ENCODE results near the gene ADD1.

ADD1 gene

GRCh38 chr4:2839060-2839459 is 4.6 kb upstream of the ADD1 start:
- no peak for TF ChIP-seq CTCF (IDR thresholded peaks at IDR 0.05)
- no peak for DNase-seq (ENCODE audit: low spot score)
- Histone ChIP-seq H3K4me3 (no peak overlapping the region), H3K27ac (no peak overlapping the region)

- Histone ChIP-seq H3K27ac (peak overlapping the region; percentile 89 to 96), H3K4me3 (peak overlapping the region; percentile 90)
- DNase-seq (ENCODE audit: low spot score), result peak; percentile 77
- no peak for TF ChIP-seq CTCF (IDR thresholded peaks at IDR 0.05)
These were observed 869 bp upstream of the ADD1 start for GRCh38 chr4:2842687-2843262.

- DNase-seq (ENCODE audit: low spot score), result peak; percentile 77
- no peak for TF ChIP-seq CTCF (IDR thresholded peaks at IDR 0.05)
- peak overlapping the region; percentile 89 to 96 for H3K27ac ChIP-seq
- peak overlapping the region; percentile 90 for H3K4me3 ChIP-seq
These were observed 419 bp downstream of the ADD1 start for GRCh38 chr4:2843941-2844584.

- no peak overlapping the region for H3K27ac ChIP-seq
- no peak for TF ChIP-seq CTCF (IDR thresholded peaks at IDR 0.05)
These were observed 2.5 kb downstream of the ADD1 start for GRCh38 chr4:2846172-2846571.

GRCh38 chr4:2847302-2847871 is 3.7 kb downstream of the ADD1 start:
- TF ChIP-seq CTCF (IDR thresholded peaks at IDR 0.05), result no peak
- no peak for DNase-seq (ENCODE audit: low spot score)
- Histone ChIP-seq H3K4me3 (no peak overlapping the region), H3K27ac (no peak overlapping the region)

More at GRCh38 chr4:2846172-2846571, 2.5 kb downstream of the ADD1 start:
- H3K4me3 ChIP-seq, result no peak overlapping the region
- no peak for DNase-seq (ENCODE audit: low spot score)

GRCh38 chr4:2848449-2848848 is 4.8 kb downstream of the ADD1 start:
- H3K27ac ChIP-seq, result no peak overlapping the region
- no peak overlapping the region for H3K4me3 ChIP-seq
- no peak for TF ChIP-seq CTCF (IDR thresholded peaks at IDR 0.05)
- DNase-seq (ENCODE audit: low spot score), result no peak
